ENCODE data around the gene OPA3.

DNA sequence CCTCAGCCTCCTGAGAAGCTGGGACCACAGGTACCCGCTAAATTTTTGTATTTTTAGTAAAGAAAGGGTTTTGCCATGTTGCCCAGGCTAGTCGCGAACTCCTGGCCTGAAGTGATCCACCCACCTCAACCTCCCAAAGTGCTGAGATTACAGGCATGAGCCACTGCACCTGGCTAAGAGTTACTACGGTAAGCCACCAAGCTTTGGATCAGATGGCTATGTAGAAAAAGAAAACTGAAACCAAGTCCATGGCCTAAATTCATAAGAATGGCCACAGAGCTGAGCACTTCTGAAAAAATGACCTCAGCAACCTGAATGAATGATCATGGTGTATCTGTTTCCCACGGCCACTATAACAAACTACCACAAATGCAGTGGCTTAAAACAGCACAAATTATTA is 9.4 kb downstream of the OPA3 start:
- TF ChIP-seq POLR2A (IDR thresholded peaks at IDR 0.05) (no peak), CTCF (IDR thresholded peaks at IDR 0.05) (no peak)

Measured in heart left ventricle (tissue), 13 donors.